Naive thymus-derived CD8-positive, alpha-beta T cell (primary cell): Measurements from ENCODE around the gene PAK4. TPM values are rescaled to one million over a fixed set of nuclear protein-coding genes. Genes with fewer than 3 reads are reported as not detected.

Source experiments
- ATAC-seq, 2 donors: fragments of 150-1000 bp; cut with Tn5 transposase in 1 of 2; sonication (Bioruptor Pico), chemical (Tn5 transposase) in 1 of 2; 1 replicate in 1 of 2; 2 replicates in 1 of 2; pipeline ENCODE4 v1.10.0; 2021; ENCODE audit warnings: mild to moderate bottlenecking in 2 of 2, moderate library complexity in 2 of 2
- POLR2A ChIA-PET: fragments of 350-600 bp; sonication (Branson Sonifier 250); formaldehyde crosslinking; loops from one replicate; lab custom pipeline; 2021; ENCODE audit warnings: antibody characterized with exemption; lab: Charles Lee
- DNase-seq, 10 donors: peaks; one replicate each; pipeline versions ENCODE4 v3.0.0 to v3.0.0-alpha.2; 2020 to 2022
- H3K27ac Mint-ChIP-seq, 10 donors: one replicate each; pipeline ENCODE4 v1.8.0; 2020 to 2022; ENCODE audit warnings: mild to moderate bottlenecking in 10 of 10, mixed read lengths in 10 of 10, moderate library complexity in 4 of 10, inconsistent platforms in 1 of 10
- H3K27me3 Mint-ChIP-seq, 5 donors: one replicate each; pipeline ENCODE4 v1.8.0; 2021 to 2022; ENCODE audit warnings: mixed read lengths in 5 of 5
- H3K36me3 Mint-ChIP-seq, 3 donors: one replicate each; pipeline ENCODE4 v1.8.0; 2020 to 2022; ENCODE audit warnings: mixed read lengths in 3 of 3, mild to moderate bottlenecking in 2 of 3, inconsistent platforms in 1 of 3
- H3K4me1 Mint-ChIP-seq, 4 donors: one replicate each; pipeline ENCODE4 v1.8.0; 2021 to 2022; ENCODE audit warnings: mixed read lengths in 4 of 4
- H3K4me3 Mint-ChIP-seq, 10 donors: one replicate each; pipeline ENCODE4 v1.8.0; 2020 to 2022; ENCODE audit warnings: mild to moderate bottlenecking in 10 of 10, mixed read lengths in 10 of 10, moderate library complexity in 6 of 10, inconsistent platforms in 1 of 10
- H3K9me3 Mint-ChIP-seq, 9 donors: one replicate each; pipeline ENCODE4 v1.8.0; 2020 to 2022; ENCODE audit warnings: mixed read lengths in 9 of 9, mild to moderate bottlenecking in 3 of 9, inconsistent platforms in 1 of 9, moderate library complexity in 1 of 9
- polyA plus RNA-seq, 3 donors: library from polyadenylated mRNA; unstranded; fragments of 300-500 nt; fragmentation: Illumina TruSeq; gene quantifications; one replicate each; pipeline ENCODE4 v1.2.3, GENCODE V29; 2021
- total RNA-seq, 8 experiments: library from RNA in 2 of 8; stranded (reverse) in 2 of 8; gene quantifications; one replicate each; pipeline ENCODE4 v1.2.3 and lab custom pipeline; 2021 to 2026

PAK4 gene
- total and polyA plus RNA-seq, 5 experiments from 2014 or later, result 1.3 to 16.8 (median 1.4) TPM

DNA sequence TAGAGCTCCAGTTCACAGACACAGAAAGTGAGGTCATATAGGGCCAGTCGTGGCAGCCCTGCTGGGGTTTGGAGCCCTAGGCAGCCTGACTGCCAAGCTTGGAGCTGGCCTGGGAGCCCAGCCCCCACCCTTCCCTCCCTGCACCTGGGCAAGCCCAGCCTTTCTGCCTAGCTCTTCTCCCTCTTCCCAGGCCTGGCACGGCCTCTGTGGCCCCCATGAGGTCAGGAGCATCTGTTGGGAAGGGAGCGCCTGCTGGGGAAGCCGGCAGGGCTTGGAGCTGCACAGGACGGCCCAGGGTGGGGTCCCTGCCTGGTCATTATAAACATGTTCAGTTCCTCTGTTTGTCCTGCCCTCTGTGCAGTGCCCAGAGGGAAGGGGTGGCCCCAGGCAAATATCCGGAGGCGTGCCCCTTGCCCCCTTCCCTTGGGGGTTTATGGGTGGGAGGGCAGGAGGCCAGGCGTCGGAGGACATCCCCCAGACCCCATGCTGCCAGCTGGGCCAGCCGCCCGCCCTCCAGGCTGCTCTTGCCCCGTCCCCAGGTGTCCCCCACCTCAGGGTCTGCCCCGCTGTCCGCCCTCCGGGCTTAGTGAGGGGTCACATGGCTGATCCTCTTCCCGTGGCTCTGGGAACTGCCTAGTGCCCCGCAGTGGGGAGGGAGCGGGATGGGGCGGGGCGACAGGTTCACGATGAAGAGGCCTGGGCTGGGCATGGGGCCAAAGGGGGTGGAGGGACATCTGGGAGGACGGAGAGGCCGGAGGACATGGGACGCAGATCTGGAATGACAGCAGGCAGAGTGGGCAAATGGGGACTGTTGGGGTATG lies 41.2 kb downstream of the PAK4 start:
- Mint-ChIP-seq H3K27ac (peak overlapping the region in 1 of 10 donors; percentile 28), H3K9me3 (no peaks in the 10 kb centered on the region), H3K36me3 (peaks cover 0 to 17% (median 4%) of the 10 kb centered on the region in 3 donors), H3K27me3 (no peaks in the 10 kb centered on the region), H3K4me3 (no peak overlapping the region), H3K4me1 (peaks cover 5 to 10% (median 7%) of the 10 kb centered on the region in 4 donors)
- no peak for ATAC-seq
- no peak for DNase-seq
- POLR2A ChIA-PET, result no interaction called here

DNA sequence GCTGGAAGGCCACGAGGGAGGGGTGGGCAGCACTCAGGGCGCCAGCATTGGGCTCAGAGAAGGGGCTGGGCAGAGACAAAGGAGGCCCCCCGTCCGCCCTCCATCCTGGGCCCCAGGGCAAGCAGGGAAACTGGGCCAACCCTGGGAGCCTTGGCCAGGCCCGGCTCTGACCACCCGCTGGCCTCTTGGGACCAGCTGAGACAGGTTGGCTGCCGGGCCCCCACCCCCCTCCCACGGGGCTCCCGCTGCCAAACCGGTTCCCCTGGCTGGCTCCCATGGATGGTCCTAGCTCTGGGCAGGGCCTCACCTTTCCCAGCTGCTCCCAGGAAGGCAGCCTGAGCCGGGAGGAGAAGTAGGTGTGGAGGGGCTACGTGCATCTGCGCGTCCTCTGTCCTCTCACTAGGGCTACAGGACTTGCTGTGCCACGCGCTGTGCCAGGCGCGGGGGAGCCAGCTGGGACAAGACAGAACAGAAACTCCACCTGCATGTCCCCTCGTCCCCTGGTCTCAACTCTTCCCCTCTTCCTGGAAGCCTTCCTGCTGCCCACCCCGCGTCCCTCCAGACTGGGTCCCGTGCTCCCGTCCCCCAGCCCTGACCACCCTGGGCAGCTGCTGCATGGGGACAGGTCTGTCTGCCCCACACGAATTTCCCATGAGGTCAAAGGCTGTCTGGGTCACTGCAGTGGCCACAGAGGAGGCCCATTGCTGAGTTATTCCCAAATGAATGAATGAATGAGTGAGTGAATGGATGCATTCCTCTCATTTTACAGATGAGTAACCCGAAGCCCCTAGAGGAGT lies 42.1 kb downstream of the PAK4 start:
- DNase-seq (no peak), ATAC-seq (no peak)
- no peak overlapping the region for H3K4me3 Mint-ChIP-seq
- POLR2A ChIA-PET, result no interaction called here
- peaks cover 3 to 8% (median 3%) of the 10 kb centered on the region in 4 donors for H3K4me1 Mint-ChIP-seq
- no peaks in the 10 kb centered on the region for H3K27me3 Mint-ChIP-seq
- peak overlapping the region in 2 of 10 donors; percentile 3 to 34 for H3K27ac Mint-ChIP-seq
- H3K9me3 Mint-ChIP-seq, result no peaks in the 10 kb centered on the region
- peaks cover 0 to 15% (median 4%) of the 10 kb centered on the region in 3 donors for H3K36me3 Mint-ChIP-seq

GRCh38 chr19:39168258-39169142 lies 42.9 kb downstream of the PAK4 start:
- Mint-ChIP-seq H3K4me3 (no peak overlapping the region), H3K9me3 (no peaks in the 10 kb centered on the region), H3K36me3 (peaks cover 0 to 14% (median 4%) of the 10 kb centered on the region in 3 donors), H3K4me1 (peaks cover 0 to 7% (median 0%) of the 10 kb centered on the region in 4 donors), H3K27me3 (no peaks in the 10 kb centered on the region), H3K27ac (peak overlapping the region in 1 of 10 donors; percentile 34)
- no peak for DNase-seq
- POLR2A ChIA-PET, result no interaction called here
- no peak for ATAC-seq

GRCh38 chr19:39169143-39169810 lies 43.7 kb downstream of the PAK4 start:
- Mint-ChIP-seq H3K9me3 (no peaks in the 10 kb centered on the region), H3K36me3 (peaks cover 0 to 14% (median 4%) of the 10 kb centered on the region in 3 donors), H3K4me1 (peaks cover 0 to 6% (median 0%) of the 10 kb centered on the region in 4 donors), H3K27me3 (no peaks in the 10 kb centered on the region), H3K27ac (peak overlapping the region in 1 of 10 donors; percentile 34), H3K4me3 (no peak overlapping the region)
- DNase-seq (no peak), ATAC-seq (no peak)
- POLR2A ChIA-PET, result no interaction called here

DNA sequence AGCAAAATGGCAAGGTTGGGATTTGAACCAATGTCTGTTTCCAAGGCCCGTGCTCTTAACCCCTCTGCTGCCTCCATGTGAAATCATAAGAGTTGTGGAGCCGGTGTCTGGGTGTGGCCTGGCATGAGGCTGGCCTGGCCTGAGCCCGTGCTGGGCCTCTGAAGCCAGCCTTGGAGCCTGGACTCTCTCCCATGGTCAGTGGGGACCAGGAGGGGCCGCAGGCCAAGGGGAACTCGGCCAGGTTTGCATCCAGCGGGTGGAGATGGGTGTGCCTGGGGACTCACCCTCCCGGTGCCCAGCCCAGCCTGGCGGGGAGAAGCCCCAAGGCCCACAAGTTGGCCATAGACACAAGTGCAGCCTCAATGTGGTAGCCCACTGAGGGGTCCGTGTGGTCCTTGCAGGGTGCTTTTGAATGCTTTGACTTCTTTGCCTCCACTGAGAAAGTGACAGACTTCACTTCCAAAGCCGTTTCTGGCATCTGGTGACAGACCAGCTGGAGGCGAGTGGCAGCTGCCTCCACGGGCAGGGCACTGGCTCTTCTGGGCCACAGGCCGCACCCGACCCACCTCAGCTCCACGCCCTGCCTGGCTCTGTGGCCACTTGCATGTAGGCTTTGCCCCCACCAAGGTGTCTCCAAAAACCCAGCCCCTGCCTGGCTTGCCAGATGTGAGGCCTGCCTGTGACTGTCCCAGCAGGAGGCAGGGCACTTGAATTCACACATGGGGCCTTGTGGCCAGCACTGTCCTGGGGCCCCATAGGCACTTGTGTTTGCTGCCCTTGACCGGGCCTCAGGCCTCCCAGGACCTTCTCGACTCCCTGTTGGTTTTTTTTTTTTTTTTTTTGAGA lies 45.0 kb downstream of the PAK4 start:
- Mint-ChIP-seq H3K27ac (no peak overlapping the region), H3K4me1 (peaks cover 0 to 5% (median 0%) of the 10 kb centered on the region in 4 donors), H3K36me3 (peaks cover 0 to 14% (median 4%) of the 10 kb centered on the region in 3 donors), H3K9me3 (no peaks in the 10 kb centered on the region), H3K4me3 (no peak overlapping the region), H3K27me3 (no peaks in the 10 kb centered on the region)
- no peak for DNase-seq
- no peak for ATAC-seq
- POLR2A ChIA-PET, result no interaction called here

- POLR2A ChIA-PET, result no interaction called here
- Mint-ChIP-seq H3K4me1 (peaks cover 0 to 5% (median 0%) of the 10 kb centered on the region in 4 donors), H3K27ac (no peak overlapping the region), H3K4me3 (no peak overlapping the region), H3K9me3 (no peaks in the 10 kb centered on the region), H3K27me3 (no peaks in the 10 kb centered on the region), H3K36me3 (peaks cover 0 to 19% (median 4%) of the 10 kb centered on the region in 3 donors)
- DNase-seq (no peak), ATAC-seq (no peak)
Observed at GRCh38 chr19:39171479-39172465, 46.2 kb downstream of the PAK4 start.

- H3K27ac Mint-ChIP-seq, result no peak overlapping the region
- ATAC-seq, result no peak
- H3K4me3 Mint-ChIP-seq, result no peak overlapping the region
- peaks cover 0 to 5% (median 0%) of the 10 kb centered on the region in 4 donors for H3K4me1 Mint-ChIP-seq
- POLR2A ChIA-PET, result interaction anchor here (0.6 kb wide), 1 partner anchor 1389 kb away, joined by 3 read pairs; no protein-coding TSS in a partner anchor
- H3K27me3 Mint-ChIP-seq, result no peaks in the 10 kb centered on the region
- DNase-seq, result no peak
- peaks cover 0 to 24% (median 4%) of the 10 kb centered on the region in 3 donors for H3K36me3 Mint-ChIP-seq
- H3K9me3 Mint-ChIP-seq, result no peaks in the 10 kb centered on the region
Observed at GRCh38 chr19:39172700-39173501, 47.3 kb downstream of the PAK4 start.

DNA sequence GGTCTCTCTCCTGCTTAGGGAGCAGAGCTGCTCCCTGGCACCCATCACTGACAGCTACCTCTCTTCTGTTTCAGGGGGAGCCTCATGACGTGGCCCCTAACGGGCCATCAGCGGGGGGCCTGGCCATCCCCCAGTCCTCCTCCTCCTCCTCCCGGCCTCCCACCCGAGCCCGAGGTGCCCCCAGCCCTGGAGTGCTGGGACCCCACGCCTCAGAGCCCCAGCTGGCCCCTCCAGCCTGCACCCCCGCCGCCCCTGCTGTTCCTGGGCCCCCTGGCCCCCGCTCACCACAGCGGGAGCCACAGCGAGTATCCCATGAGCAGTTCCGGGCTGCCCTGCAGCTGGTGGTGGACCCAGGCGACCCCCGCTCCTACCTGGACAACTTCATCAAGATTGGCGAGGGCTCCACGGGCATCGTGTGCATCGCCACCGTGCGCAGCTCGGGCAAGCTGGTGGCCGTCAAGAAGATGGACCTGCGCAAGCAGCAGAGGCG lies 48.0 kb downstream of the PAK4 start:
- Mint-ChIP-seq H3K4me3 (no peak overlapping the region), H3K36me3 (peaks cover 0 to 28% (median 4%) of the 10 kb centered on the region in 3 donors), H3K4me1 (peaks cover 0 to 5% (median 0%) of the 10 kb centered on the region in 4 donors), H3K9me3 (no peaks in the 10 kb centered on the region), H3K27ac (no peak overlapping the region), H3K27me3 (no peaks in the 10 kb centered on the region)
- ATAC-seq (no peak), DNase-seq (no peak)
- POLR2A ChIA-PET, result interaction anchor here (0.6 kb wide), 1 partner anchor 1389 kb away, joined by 3 read pairs; no protein-coding TSS in a partner anchor

GRCh38 chr19:39174142-39174541 lies 48.6 kb downstream of the PAK4 start:
- DNase-seq (no peak), ATAC-seq (no peak)
- Mint-ChIP-seq H3K27ac (no peak overlapping the region), H3K4me1 (peaks cover 0 to 1% (median 0%) of the 10 kb centered on the region in 4 donors), H3K36me3 (peaks cover 0 to 28% (median 0%) of the 10 kb centered on the region in 3 donors), H3K9me3 (no peaks in the 10 kb centered on the region), H3K27me3 (no peaks in the 10 kb centered on the region), H3K4me3 (no peak overlapping the region)
- POLR2A ChIA-PET, result no interaction called here
